Suprapubic skin (tissue), 3 donors: ENCODE results near the gene RASSF5.

ENCODE experiments used
- POLR2AphosphoS5 ChIP-seq, 3 donors: sonication (generic); formaldehyde crosslinking; IDR thresholded peaks; one replicate each; pipeline ENCODE4 v1.6.1; 2017; ENCODE audit warnings: antibody characterized with exemption in 3 of 3
- TF ChIP-seq, protein P1 (sequence below), 2 donors: fragments of 200-600 bp in 1 of 2; fragments of 450-650 bp in 1 of 2; sonication (generic) in 1 of 2; IDR thresholded peaks; one replicate each; pipeline ENCODE4 v1.5.1; 2016 to 2019; ENCODE audit warnings: antibody characterized with exemption in 2 of 2, mild to moderate bottlenecking in 1 of 2, moderate library complexity in 1 of 2

DNA sequence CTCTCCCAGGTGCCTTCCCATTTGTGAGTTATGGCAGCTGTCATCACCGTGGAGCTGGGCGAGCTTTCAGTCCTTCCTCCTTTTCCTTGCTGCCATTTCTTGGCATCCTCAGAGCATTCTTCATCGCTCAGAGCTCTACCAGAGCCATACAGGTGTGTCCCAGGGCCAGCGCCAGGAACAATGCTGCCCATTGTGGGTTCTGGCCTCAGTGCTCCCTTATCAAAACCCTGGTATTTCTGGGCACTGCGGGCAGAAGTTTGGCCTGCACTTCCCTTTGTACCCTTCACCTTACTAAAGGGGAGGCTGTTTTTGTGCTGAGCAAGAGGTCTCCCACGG, 28.5 kb downstream of the RASSF5 start:
- TF ChIP-seq, protein P1, sequence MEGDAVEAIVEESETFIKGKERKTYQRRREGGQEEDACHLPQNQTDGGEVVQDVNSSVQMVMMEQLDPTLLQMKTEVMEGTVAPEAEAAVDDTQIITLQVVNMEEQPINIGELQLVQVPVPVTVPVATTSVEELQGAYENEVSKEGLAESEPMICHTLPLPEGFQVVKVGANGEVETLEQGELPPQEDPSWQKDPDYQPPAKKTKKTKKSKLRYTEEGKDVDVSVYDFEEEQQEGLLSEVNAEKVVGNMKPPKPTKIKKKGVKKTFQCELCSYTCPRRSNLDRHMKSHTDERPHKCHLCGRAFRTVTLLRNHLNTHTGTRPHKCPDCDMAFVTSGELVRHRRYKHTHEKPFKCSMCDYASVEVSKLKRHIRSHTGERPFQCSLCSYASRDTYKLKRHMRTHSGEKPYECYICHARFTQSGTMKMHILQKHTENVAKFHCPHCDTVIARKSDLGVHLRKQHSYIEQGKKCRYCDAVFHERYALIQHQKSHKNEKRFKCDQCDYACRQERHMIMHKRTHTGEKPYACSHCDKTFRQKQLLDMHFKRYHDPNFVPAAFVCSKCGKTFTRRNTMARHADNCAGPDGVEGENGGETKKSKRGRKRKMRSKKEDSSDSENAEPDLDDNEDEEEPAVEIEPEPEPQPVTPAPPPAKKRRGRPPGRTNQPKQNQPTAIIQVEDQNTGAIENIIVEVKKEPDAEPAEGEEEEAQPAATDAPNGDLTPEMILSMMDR (IDR thresholded peaks at IDR 0.05), result no peak
- TF ChIP-seq POLR2AphosphoS5 (IDR thresholded peaks at IDR 0.05), result no peak
